GM18502 (cell line): Measurements from ENCODE around the gene CACNA1H.
"Not testable (repeated sequence)": the region's sequence is repeated elsewhere in the genome, so short reads cannot be mapped to it uniquely, and the experiment has no call there.

Experiments
- ATAC-seq: cut with Tn5 transposase; IDR thresholded peaks from one replicate; pipeline ENCODE4 v1.9.1; 2021; ENCODE audit warnings: mild to moderate bottlenecking; ENCODE audit not compliant: unreplicated experiment, poor library complexity

CACNA1H gene

DNA sequence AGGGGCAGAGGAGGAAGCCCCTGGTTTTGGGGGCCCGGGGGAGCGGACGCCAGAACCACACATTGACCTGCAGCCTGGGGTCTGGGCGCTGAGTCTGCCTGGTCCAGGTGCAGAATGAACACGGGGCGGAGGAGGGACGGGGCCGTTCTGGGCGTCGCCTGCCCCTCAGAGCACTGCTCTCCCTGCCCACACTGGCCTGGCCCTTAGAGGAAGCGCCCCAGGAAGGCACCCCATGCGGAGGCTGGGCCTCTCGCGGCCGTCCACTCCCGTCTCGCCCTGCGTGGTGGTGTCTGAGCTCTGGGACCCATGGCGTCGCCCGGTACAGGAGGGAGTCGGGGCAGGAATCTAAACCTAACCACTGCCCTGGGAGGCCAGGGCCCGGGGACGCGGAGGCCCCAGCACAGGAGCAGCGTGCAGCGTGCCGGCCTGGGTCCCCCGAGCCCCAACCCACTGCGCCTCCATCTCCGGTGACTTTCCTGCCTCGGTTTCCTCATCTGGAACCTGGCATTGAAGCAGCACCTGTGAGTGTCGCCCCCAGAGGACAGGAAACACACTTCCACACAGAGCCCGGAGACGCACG lies 107.3 kb downstream of the CACNA1H start:
- no peak for ATAC-seq

GRCh38 chr16:1261131-1261892 lies 108.4 kb downstream of the CACNA1H start:
- no peak for ATAC-seq

DNA sequence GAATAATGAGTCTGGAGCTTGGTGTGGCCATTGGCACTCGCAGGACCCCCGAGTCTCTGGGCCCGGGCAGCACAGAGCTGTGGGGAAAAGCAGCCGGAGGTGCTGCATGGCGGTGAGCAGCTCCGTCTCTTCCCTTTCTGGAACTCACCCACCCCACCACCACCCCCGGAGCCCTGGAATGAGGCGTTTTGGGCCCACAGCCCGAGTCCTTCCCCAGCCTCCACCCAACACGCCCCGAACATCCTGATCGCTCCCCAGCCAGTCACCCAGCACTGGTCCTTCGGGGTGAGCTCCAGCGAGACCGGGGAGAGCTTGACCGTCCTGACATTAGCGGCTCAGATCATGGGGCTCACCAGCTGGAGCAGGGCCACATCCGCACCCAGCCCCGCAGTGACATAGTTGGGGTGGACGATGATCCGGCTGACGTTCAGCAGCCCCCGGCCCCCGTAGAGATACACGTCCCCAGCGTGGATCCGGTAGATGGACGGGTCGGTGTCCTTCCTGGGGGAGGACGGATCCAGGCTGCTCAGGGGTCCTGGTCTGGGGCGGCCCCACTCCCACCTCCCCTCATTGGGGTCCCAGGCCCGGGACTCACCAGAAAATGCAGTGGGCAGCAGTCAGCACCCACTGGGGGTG lies 109.4 kb downstream of the CACNA1H start:
- no peak for ATAC-seq

DNA sequence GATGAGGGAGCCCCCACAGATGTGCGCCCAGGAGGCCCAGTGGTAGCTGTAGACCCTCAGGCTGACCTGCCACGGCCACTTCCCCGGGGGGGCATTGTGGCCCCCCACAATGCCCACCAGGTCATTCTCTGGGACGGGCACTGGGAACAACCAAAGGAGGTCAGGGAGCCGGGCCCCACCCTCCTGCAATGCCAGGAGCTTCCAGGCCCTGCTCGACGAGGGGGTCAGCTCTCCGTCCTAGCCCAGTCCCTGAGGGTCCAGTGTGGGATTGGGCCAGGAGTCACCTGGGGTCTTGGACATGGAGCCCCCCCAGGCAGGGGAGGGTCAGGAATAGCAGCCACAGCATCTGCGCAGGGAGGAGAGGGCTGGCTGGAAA lies 109.9 kb downstream of the CACNA1H start:
- ATAC-seq, result no peak

DNA sequence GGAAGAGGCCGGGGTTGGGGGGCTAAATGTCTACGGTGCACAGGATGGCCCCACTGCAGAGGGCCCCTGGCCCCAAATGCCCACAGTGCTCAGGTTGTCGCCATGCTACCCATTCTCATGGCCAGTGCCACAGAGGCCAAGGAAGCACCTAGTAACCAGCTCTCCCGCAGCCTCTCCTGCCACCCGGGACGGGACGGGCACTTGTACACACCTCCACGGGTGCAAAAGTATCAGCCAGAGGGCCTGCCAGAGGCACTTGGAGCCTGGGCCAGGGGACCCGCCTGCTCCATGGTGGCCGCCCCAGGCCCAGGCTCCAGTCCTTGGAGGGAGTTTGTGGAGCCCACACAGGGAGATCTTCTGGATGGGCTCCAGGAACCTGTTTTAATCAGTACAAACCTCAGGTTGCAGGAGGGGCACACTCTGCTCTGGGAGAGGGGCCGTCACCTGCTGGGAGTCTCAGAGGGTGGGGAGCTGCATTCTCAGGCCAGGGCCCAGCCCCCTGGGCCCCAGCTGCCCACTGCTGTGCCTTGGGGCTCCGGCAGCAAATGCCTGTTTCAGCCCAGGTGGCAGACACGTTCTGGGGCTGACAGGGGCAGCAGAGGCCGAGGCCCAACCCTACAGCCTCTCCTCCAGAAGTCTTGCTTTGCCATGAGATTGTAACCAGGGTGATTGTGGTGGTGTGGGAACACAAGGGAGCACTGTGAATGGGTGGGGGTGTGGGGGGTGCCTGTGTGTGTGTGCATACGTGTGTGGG lies 110.9 kb downstream of the CACNA1H start:
- no peak for ATAC-seq

DNA sequence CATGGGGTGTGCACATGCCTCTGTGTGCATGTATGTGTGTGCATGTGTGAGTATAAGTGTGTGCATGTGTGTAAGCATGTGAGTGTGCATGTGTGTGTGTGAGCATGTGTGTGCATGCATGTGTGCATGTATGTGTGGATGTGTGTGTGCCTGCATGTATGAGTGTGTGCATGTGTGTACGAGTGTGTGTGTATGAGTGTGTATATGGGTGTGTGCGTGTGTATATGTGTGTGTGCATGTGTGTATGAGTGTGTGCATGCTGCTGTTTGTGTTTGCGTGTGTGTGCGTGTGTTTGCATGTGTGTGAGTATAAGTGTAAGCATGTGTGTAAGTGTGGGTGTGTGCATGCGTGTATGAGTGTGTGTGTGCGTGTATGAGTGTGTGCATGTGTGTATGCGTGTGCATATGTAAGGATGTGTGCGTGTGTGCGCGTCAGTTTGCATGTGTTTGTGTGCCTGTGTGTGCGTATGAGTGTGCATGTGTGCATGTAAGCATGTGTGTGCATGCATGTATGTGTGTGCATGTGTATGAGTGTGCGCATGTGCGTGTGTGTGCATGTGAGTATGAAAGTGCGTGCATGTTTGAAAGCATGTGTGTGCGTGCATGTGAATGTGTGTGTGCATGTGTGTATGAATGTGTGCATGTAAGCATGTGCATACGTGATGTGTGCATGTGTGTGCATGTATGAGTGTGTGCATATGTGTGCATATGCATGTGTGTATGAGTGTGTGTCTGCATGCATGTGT lies 111.6 kb downstream of the CACNA1H start:
- no peak for ATAC-seq

DNA sequence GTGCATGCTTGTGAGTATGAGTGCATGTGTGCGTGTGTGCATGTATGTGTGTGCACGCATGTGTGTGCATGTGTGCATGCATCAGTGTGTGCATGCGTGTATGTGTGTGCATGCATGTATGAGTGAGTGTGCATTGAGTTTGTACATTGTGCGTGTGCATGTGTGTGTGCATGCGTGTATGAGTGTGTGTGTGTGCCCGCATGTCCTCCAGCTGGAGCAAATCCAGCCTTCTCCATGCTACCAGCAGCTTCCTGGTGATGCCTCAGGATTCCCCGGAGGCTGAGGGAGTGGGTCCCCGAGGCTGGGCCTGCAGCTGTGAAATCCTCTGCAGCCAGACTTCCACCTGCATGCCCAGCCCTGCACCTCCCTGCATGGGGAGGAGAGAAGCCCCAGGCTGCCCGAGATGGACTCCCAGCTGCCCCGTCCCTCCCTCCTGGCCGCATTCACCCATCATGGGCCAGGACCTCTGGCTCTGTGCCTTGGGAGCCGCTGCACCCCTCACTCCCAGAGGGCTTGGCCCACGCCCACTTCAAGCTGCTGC lies 112.3 kb downstream of the CACNA1H start:
- no peak for ATAC-seq

GRCh38 chr16:1265826-1266225 lies 112.9 kb downstream of the CACNA1H start:
- no peak for ATAC-seq

GRCh38 chr16:1269418-1269817 lies 116.5 kb downstream of the CACNA1H start:
- ATAC-seq, result not testable (repeated sequence)

DNA sequence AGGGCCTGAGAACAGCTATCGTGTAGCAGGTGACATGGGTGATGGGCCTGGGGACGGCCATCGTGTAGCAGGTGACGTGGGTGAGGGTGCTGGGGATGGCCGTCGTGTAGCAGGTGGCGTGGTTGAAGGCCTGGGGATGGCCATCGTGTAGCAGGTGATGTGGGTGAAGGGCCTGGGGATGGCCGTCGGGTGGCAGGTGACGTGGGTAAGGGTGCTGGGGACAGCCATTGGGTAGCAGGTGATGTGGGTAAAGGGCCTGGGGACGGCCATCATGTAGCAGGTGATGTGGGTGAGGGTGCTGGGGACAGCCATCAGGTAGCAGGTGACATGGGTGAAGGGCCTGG lies 118.4 kb downstream of the CACNA1H start:
- no peak for ATAC-seq
